NAMALWA (cell line): ENCODE data around the gene RND1.
"Not testable (repeated sequence)": the region's sequence is repeated elsewhere in the genome, so short reads cannot be mapped to it uniquely, and the experiment has no call there.

Experiments
- DNase-seq: peaks from one replicate; pipeline ENCODE4 v3.0.0-alpha.2; 2015; ENCODE audit warnings: low spot score

RND1 gene

GRCh38 chr12:48868451-48868850 lies 2.8 kb upstream of the RND1 start:
- no peak for DNase-seq

- no peak for DNase-seq
These were observed 512 bp upstream of the RND1 start for GRCh38 chr12:48866052-48866711.

- DNase-seq: no peak
These were observed 2.4 kb downstream of the RND1 start for GRCh38 chr12:48863291-48863690.

GRCh38 chr12:48862760-48863159 lies 2.9 kb downstream of the RND1 start:
- no peak for DNase-seq

GRCh38 chr12:48861111-48861510 lies 4.6 kb downstream of the RND1 start:
- DNase-seq: no peak

GRCh38 chr12:48860236-48860635 lies 5.4 kb downstream of the RND1 start:
- DNase-seq: not testable (repeated sequence)

- no peak for DNase-seq
These were observed 6.1 kb downstream of the RND1 start for GRCh38 chr12:48859607-48860006.

GRCh38 chr12:48858043-48858442 lies 7.6 kb downstream of the RND1 start:
- DNase-seq: no peak

- peak; percentile 80 for DNase-seq
These were observed 8.2 kb downstream of the RND1 start for GRCh38 chr12:48857278-48857994.

- no peak for DNase-seq
These were observed 9.3 kb downstream of the RND1 start for GRCh38 chr12:48856379-48856778.

- DNase-seq: not testable (repeated sequence)
These were observed 10.7 kb downstream of the RND1 start for GRCh38 chr12:48854932-48855331.

- DNase-seq: no peak
These were observed 11.2 kb downstream of the RND1 start for GRCh38 chr12:48854488-48854887.

- peak; percentile 97 for DNase-seq
These were observed 12.7 kb downstream of the RND1 start for GRCh38 chr12:48852734-48853688.

GRCh38 chr12:48851883-48852733 lies 13.6 kb downstream of the RND1 start, which contains the start of gene DDX23:
Gene DDX23, minus strand, starts transcription at chr12:48852163. Its CDS starts 6,381 bp downstream, at chr12:48845782.
- DNase-seq: peak; percentile 96

GRCh38 chr12:48842021-48842420 lies 23.6 kb downstream of the RND1 start:
- not testable (repeated sequence) for DNase-seq

GRCh38 chr12:48838048-48838447 lies 27.6 kb downstream of the RND1 start:
- DNase-seq: no peak

GRCh38 chr12:48832321-48833060 lies 33.2 kb downstream of the RND1 start:
- DNase-seq: no peak

- DNase-seq: no peak
These were observed 34.4 kb downstream of the RND1 start for GRCh38 chr12:48831257-48831656.

GRCh38 chr12:48828841-48829575 lies 36.7 kb downstream of the RND1 start:
- no peak for DNase-seq

- DNase-seq: no peak
These were observed 37.4 kb downstream of the RND1 start for GRCh38 chr12:48828293-48828692.
